ENCODE measurements around the gene S100B. TPM values are rescaled to one million over a fixed set of nuclear protein-coding genes. Genes with fewer than 3 reads are reported as not detected.

The S100B gene
- total and polyA plus RNA-seq, 4 donors: 0.79 to 1.4 (median 1.1) TPM

GRCh38 chr21:46648539-46648938 is 43.7 kb upstream of the S100B start:
- H3K36me3 ChIP-seq (ENCODE audit: control insufficient read depth in 4 of 4, insufficient read depth in 3 of 4, low read depth in 1 of 4, low read length in 3 of 4): peaks cover 28 to 71% (median 52%) of the 10 kb centered on the region in 4 donors
- H3K9ac ChIP-seq (ENCODE audit: low read depth in 1 of 2, low read length in 2 of 2): no peak overlapping the region
- 97% methylated on average over 27 of the region's 27 CpGs for WGBS
- TF ChIP-seq HNF4G (IDR thresholded peaks at IDR 0.05): no peak
- no peaks in the 10 kb centered on the region for H3K27me3 ChIP-seq (ENCODE audit: control insufficient read depth in 4 of 4, insufficient read depth in 4 of 4, low read length in 3 of 4)
- H3K4me3 ChIP-seq (ENCODE audit: low read depth in 1 of 3, low read length in 3 of 3): no peak overlapping the region
- no peaks in the 10 kb centered on the region for H3K9me3 ChIP-seq (ENCODE audit: control insufficient read depth in 4 of 4, low read length in 3 of 4)
- no peak for DNase-seq (ENCODE audit: low spot score)
- H3K27ac ChIP-seq (ENCODE audit: low read depth in 1 of 2, low read length in 2 of 2): no peak overlapping the region
- H3K4me1 ChIP-seq (ENCODE audit: control insufficient read depth in 4 of 4, insufficient read depth in 4 of 4, low read length in 3 of 4): no peaks in the 10 kb centered on the region

GRCh38 chr21:46646541-46647154 is 41.8 kb upstream of the S100B start:
- Histone ChIP-seq H3K9ac (ENCODE audit: low read depth in 1 of 2, low read length in 2 of 2) (no peak overlapping the region), H3K36me3 (ENCODE audit: control insufficient read depth in 4 of 4, insufficient read depth in 3 of 4, low read depth in 1 of 4, low read length in 3 of 4) (peaks cover 28 to 59% (median 44%) of the 10 kb centered on the region in 4 donors), H3K27ac (ENCODE audit: low read depth in 1 of 2, low read length in 2 of 2) (no peak overlapping the region), H3K9me3 (ENCODE audit: control insufficient read depth in 4 of 4, low read length in 3 of 4) (no peaks in the 10 kb centered on the region), H3K27me3 (ENCODE audit: control insufficient read depth in 4 of 4, insufficient read depth in 4 of 4, low read length in 3 of 4) (no peaks in the 10 kb centered on the region), H3K4me3 (ENCODE audit: low read depth in 1 of 3, low read length in 3 of 3) (no peak overlapping the region), H3K4me1 (ENCODE audit: control insufficient read depth in 4 of 4, insufficient read depth in 4 of 4, low read length in 3 of 4) (no peaks in the 10 kb centered on the region)
- TF ChIP-seq ZBTB33 (IDR thresholded peaks at IDR 0.05): no peak
- DNase-seq (ENCODE audit: low spot score): no peak
- 96% methylated on average over 9 of the region's 9 CpGs for WGBS

- TF ChIP-seq ATF3 (IDR thresholded peaks at IDR 0.05) (no peak), HNF4G (IDR thresholded peaks at IDR 0.05) (no peak), TAF1 (conservative IDR thresholded peaks at IDR 0.05) (no peak), YY1 (IDR thresholded peaks at IDR 0.05) (no peak), ZBTB33 (IDR thresholded peaks at IDR 0.05) (no peak), FOXA2 (IDR thresholded peaks at IDR 0.05) (no peak), RXRA (IDR thresholded peaks at IDR 0.05) (no peak), SP1 (IDR thresholded peaks at IDR 0.05) (no peak), JUND (IDR thresholded peaks at IDR 0.05) (no peak), RAD21 (IDR thresholded peaks at IDR 0.05) (no peak), NR2F2 (IDR thresholded peaks at IDR 0.05) (no peak), EGR1 (IDR thresholded peaks at IDR 0.05; ENCODE audit: low read depth in 2 of 2) (no peak), CTCF (IDR thresholded peaks at IDR 0.05; ENCODE audit: low read depth, low read length, missing input control) (no peak), HNF4A (conservative IDR thresholded peaks at IDR 0.05) (no peak), GABPA (IDR thresholded peaks at IDR 0.05 in 1 of 2, conservative IDR thresholded peaks at IDR 0.05 in 1 of 2) (no peak), FOXA1 (IDR thresholded peaks at IDR 0.05) (no peak)
- H3K27me3 ChIP-seq (ENCODE audit: control insufficient read depth in 4 of 4, insufficient read depth in 4 of 4, low read length in 3 of 4): no peaks in the 10 kb centered on the region
- H3K9ac ChIP-seq (ENCODE audit: low read depth in 1 of 2, low read length in 2 of 2): no peak overlapping the region
- no peak overlapping the region for H3K27ac ChIP-seq (ENCODE audit: low read depth in 1 of 2, low read length in 2 of 2)
- DNase-seq (ENCODE audit: low spot score): no peak
- 98% methylated on average over 5 of the region's 5 CpGs for WGBS
- H3K9me3 ChIP-seq (ENCODE audit: control insufficient read depth in 4 of 4, low read length in 3 of 4): no peaks in the 10 kb centered on the region
- no peaks in the 10 kb centered on the region for H3K4me1 ChIP-seq (ENCODE audit: control insufficient read depth in 4 of 4, insufficient read depth in 4 of 4, low read length in 3 of 4)
- no peak overlapping the region for H3K4me3 ChIP-seq (ENCODE audit: low read depth in 1 of 3, low read length in 3 of 3)
- peaks cover 28 to 58% (median 43%) of the 10 kb centered on the region in 4 donors for H3K36me3 ChIP-seq (ENCODE audit: control insufficient read depth in 4 of 4, insufficient read depth in 3 of 4, low read depth in 1 of 4, low read length in 3 of 4)
Observed at GRCh38 chr21:46645840-46646239, 41.0 kb upstream of the S100B start.
